Body of pancreas (tissue), 4 donors: ENCODE data around the gene CFAP45. TPM values are rescaled to one million over a fixed set of nuclear protein-coding genes. Genes with fewer than 3 reads are reported as not detected.
A peak's percentile ranks its signal among the peaks of the same experiment; 100 is the strongest.

ENCODE experiments used
- ATAC-seq: fragments of 150-250 bp; one replicate; pipeline ENCODE4 v1.9.1; 2016
- DNase-seq, 4 donors: peaks; one replicate each; pipeline ENCODE4 v3.0.0-alpha.2; 2019
- H3K27ac ChIP-seq, 4 donors: fragments of 200-600 bp; sonication (generic); 1 replicate in 3 of 4; 2 replicates in 1 of 4; pipeline versions ENCODE4 v1.5.1 to v1.6.1; 2016 to 2019; ENCODE audit warnings: mild to moderate bottlenecking in 1 of 4, mixed read lengths in 1 of 4, moderate library complexity in 1 of 4
- H3K27me3 ChIP-seq, 2 donors: fragments of 200-600 bp; sonication (generic); one replicate each; pipeline ENCODE4 v1.6.0; 2016; ENCODE audit warnings: mild to moderate bottlenecking in 1 of 2
- H3K36me3 ChIP-seq, 2 donors: fragments of 200-600 bp; sonication (generic); replicated peaks in 1 of 2; 2 replicates each; pipeline ENCODE4 v1.5.1; 2016; ENCODE audit warnings: low read depth in 2 of 2; ENCODE audit not compliant: insufficient read depth in 1 of 2
- H3K4me1 ChIP-seq: fragments of 200-600 bp; sonication (generic); one replicate; pipeline ENCODE4 v1.6.0; 2016
- H3K4me3 ChIP-seq, 2 donors: fragments of 200-600 bp; sonication (generic); 1 replicate in 1 of 2; 2 replicates in 1 of 2; pipeline ENCODE4 v1.5.1; 2016 to 2019
- H3K9me3 ChIP-seq, 3 donors: fragments of 200-600 bp; sonication (generic); 1 replicate in 2 of 3; 2 replicates in 1 of 3; pipeline ENCODE4 v1.5.1; 2016
- POLR2A ChIP-seq, 3 donors: fragments of 450-650 bp; IDR thresholded peaks; one replicate each; pipeline ENCODE4 v1.6.1; 2016; ENCODE audit warnings: antibody characterized with exemption in 3 of 3, mild to moderate bottlenecking in 2 of 3
- WGBS, 2 donors: methylation state at CpG; one replicate each; pipeline ENCODE4 v1.1.5; 2017; 5-methylcytosine and 5-hydroxymethylcytosine counted together
- intact Hi-C: fragments of 100-400 bp; cut with DNase I; formaldehyde crosslinking; loops from one replicate; pipeline ENCODE4 v1.15.1; 2023
- total RNA-seq, 2 donors: library from RNA; depleted of rRNA; stranded (reverse); fragments of >200 nt; gene quantifications; one replicate each; pipeline ENCODE4 v1.1.0, GENCODE V29; 2016
- TF ChIP-seq, protein P1 (sequence below), 7 experiments: fragments of 450-650 bp in 4 of 7; fragments of 200-600 bp in 3 of 7; sonication (generic) in 3 of 7; IDR thresholded peaks; one replicate each; pipeline ENCODE4 v1.5.1; 2016 to 2019; ENCODE audit warnings: antibody characterized with exemption in 7 of 7

The CFAP45 gene
- total RNA-seq, 2 donors from 2014 or later, result not detected

DNA sequence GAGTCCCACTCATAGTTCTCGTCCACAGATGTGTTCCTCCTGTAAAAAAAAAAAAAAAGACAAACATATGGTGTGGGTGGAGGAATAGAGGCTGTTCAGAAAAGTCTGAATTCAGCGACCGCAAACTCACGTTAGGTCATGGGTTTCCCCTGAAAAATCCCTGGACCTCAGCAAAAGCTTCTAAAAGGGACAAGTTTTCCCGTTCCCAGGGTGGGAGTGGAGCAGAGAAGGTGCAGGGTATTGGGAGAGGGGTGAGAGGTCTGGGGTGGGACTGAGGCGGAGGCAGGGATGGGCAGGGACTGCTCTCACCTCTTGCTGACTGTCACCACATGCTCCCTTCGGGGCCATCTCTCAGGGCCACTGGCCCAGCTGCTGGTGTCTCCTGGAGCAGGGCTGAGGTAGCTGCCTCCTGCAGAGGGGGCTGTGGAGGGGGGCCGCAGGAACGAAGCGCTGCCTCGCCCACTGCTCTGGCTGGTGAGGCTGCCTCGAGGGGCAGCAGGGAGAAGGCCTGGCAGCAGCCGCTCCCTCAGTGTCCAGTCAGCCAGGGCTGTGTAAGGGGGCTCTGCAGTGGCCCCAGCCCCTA lies 28.0 kb upstream of the CFAP45 start:
- H3K27ac ChIP-seq, result no peak overlapping the region
- no peak for ATAC-seq

DNA sequence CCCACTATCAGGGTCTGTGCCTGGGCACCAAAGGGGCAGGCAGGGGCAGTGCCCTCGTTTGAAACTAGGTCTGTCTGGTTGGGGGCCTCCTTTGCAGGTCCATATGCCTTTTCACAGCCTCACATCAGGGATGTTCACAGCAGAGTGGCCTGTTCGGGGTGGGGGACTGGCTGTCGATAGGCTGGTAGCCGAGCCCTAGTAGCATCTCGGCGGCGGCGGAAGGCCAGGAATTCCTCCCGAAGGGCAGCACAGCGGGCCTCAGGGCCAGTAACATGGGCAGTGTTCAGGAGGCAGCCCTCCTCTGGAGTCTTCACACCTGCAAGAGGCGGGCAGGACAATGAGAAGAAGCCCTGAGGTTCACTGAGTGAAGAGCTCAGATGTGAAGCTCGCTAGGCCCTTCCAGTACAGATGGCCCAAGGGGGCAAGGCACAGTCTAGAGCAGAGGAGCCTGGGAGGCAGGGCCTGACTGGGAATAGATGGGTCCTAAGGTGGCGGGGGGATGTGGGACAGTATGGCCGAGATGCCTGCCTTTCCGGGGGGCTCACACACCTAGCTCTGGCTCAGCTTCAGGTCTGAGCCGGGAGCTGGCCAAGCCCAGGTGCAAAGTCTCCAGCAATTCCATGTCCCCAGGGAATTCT lies 27.4 kb upstream of the CFAP45 start:
- TF ChIP-seq POLR2A (IDR thresholded peaks at IDR 0.05), result no peak
- intact Hi-C loops, result no loop called here
- Histone ChIP-seq H3K27me3 (no peaks in the 10 kb centered on the region), H3K4me3 (no peak overlapping the region), H3K36me3 (no peaks in the 10 kb centered on the region), H3K27ac (peak overlapping the region in 1 of 4 donors; percentile 94), H3K9me3 (no peaks in the 10 kb centered on the region), H3K4me1 (peaks cover 53% of the 10 kb centered on the region)
- WGBS, 2 donors, result 85 to 89% methylated on average over 15 to 16 of the region's 16 CpGs
- DNase-seq (no peak), ATAC-seq (no peak)

More for the DNA sequence above, 28.0 kb upstream of the CFAP45 start:
- Histone ChIP-seq H3K36me3 (no peaks in the 10 kb centered on the region), H3K27me3 (no peaks in the 10 kb centered on the region), H3K4me3 (no peak overlapping the region), H3K9me3 (no peaks in the 10 kb centered on the region), H3K4me1 (peaks cover 47% of the 10 kb centered on the region)
- 75 to 89% methylated on average over 6 to 10 of the region's 13 CpGs for WGBS, 2 donors
- TF ChIP-seq, protein P1, sequence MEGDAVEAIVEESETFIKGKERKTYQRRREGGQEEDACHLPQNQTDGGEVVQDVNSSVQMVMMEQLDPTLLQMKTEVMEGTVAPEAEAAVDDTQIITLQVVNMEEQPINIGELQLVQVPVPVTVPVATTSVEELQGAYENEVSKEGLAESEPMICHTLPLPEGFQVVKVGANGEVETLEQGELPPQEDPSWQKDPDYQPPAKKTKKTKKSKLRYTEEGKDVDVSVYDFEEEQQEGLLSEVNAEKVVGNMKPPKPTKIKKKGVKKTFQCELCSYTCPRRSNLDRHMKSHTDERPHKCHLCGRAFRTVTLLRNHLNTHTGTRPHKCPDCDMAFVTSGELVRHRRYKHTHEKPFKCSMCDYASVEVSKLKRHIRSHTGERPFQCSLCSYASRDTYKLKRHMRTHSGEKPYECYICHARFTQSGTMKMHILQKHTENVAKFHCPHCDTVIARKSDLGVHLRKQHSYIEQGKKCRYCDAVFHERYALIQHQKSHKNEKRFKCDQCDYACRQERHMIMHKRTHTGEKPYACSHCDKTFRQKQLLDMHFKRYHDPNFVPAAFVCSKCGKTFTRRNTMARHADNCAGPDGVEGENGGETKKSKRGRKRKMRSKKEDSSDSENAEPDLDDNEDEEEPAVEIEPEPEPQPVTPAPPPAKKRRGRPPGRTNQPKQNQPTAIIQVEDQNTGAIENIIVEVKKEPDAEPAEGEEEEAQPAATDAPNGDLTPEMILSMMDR (IDR thresholded peaks at IDR 0.05), result no peak
- no peak for TF ChIP-seq POLR2A (IDR thresholded peaks at IDR 0.05)
- no peak for DNase-seq
- intact Hi-C loops, result no loop called here

DNA sequence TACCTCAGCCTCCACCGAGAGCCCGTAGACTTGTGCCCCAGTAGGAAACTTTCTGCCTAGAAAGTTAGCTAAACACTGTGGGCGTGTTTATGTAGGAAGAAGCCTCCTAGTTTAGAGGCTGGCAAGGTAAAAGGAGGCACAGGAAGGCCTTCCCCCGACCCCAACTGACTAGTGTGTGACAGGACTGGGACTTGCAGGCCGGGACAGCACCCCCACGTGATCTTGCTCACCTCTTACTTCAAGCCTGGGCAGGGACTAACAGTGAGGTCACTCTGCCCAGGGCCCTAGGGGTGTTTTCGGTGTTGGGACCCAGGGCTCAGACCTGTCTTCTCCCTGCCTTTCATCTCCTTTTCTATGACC lies 25.7 kb upstream of the CFAP45 start:
- no peaks in the 10 kb centered on the region for H3K36me3 ChIP-seq
- no peaks in the 10 kb centered on the region for H3K9me3 ChIP-seq
- no peaks in the 10 kb centered on the region for H3K27me3 ChIP-seq
- TF ChIP-seq POLR2A (IDR thresholded peaks at IDR 0.05), result no peak
- TF ChIP-seq, protein P1 (IDR thresholded peaks at IDR 0.05), result no peak
- peak overlapping the region; percentile 94 to 99 (median 97) for H3K27ac ChIP-seq
- intact Hi-C loops, result no loop called here
- WGBS, 2 donors, result 6 to 10% methylated on average over 5 to 7 of the region's 7 CpGs
- peak overlapping the region; percentile 49 to 54 for H3K4me3 ChIP-seq
- no peak for ATAC-seq
- DNase-seq, result peak; percentile 56 to 62 (median 61)
- peaks cover 67% of the 10 kb centered on the region for H3K4me1 ChIP-seq

DNA sequence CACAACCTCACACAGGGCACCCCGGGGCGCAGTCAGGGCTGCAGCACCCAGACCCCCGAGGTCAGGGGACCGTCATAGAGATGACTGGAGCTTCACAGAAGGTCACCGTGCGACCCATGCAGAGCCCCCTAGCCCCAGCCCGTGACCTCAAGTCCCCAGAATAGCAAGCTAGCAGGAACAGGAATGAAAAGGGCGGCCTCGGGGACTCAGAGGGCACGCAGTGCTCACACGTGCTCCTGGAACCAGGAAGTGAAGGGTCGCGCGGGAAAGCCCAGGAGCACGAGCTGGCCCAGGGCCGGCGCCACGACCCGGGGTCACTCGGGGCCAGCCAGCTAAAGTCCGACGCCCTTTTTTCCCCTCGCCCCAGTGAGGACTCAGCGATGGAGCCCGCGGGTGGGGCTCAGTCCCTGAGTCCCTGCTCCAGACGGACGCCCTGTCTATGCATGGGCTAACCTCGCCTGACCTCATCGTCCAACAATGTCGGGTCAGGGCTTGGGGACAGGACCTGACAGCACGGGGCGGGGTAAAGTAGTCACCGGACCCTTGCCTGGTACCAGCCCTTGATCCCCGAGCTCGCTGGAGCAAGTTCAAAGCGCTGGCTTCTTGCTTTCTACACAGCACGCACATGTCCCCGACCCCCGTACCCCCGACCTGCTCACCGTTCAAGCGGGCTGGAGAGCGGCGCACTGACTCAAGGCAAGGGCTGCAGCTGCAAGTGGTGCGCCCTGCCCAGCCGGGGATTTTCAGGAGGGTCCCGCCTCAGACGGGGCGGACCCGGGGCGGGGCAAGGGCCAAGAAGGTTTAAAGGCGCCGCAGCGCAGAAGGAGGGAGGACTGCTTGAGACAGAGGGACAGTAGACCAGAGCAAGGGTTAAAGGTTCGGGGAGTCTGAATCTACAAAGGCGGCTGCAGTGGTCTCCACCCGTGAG lies 25.1 kb upstream of the CFAP45 start, which contains the start of gene TAGLN2:
Gene TAGLN2 (minus strand): TSS at position 717 of the 928 bp plus-strand sequence. CDS start 4,998 bp downstream, outside the sequence.
- H3K27me3 ChIP-seq, result no peaks in the 10 kb centered on the region
- TF ChIP-seq, protein P1 (IDR thresholded peaks at IDR 0.05), result peak in 1 of 7 experiments; percentile 15
- TF ChIP-seq POLR2A (IDR thresholded peaks at IDR 0.05), result peak; percentile 97 to 99 (median 99)
- peak within 1 kb of the TSS; percentile 49 to 54 for H3K4me3 ChIP-seq
- intact Hi-C loops, result no loop called here
- H3K27ac ChIP-seq, result peak within 1 kb of the TSS; percentile 94 to 99 (median 97)
- no peaks in the 10 kb centered on the region for H3K9me3 ChIP-seq
- ATAC-seq (peak; percentile 62), DNase-seq (peak; percentile 91 to 92 (median 92))
- 0% methylated on average over 35 to 57 of the region's 58 CpGs for WGBS, 2 donors
- peaks cover 0 to 1% of the 10 kb centered on the region in 2 donors for H3K36me3 ChIP-seq
- peaks cover 67% of the 10 kb centered on the region for H3K4me1 ChIP-seq
